ENCODE data around the gene SEMA4A. TPM values are rescaled to one million over a fixed set of nuclear protein-coding genes. Genes with fewer than 3 reads are reported as not detected.
A peak's percentile ranks its signal among the peaks of the same experiment; 100 is the strongest.

Gene SEMA4A
- total RNA-seq, 4 donors from 2014 or later: 3.1 to 8.2 (median 4.1) TPM; not detected in 1

DNA sequence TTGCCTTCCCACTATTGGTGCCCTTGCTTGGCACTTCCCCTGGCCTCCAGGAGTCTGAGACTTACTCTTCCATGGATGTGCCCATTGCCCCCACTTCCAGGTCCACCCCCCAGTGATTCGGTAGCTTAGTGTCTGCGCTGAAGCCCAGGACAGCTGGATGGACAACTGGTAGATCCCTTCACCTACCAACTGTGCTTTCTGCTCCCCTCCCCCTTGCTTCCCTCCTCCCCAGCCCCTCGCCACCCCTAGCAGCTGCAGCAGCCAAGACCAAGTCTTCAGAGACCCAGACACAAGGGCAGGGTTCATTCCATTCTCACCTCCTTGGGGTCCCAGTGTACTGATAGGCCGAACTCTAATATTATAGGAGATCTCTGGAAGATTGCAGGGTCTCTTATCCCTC is 31.9 kb upstream of the SEMA4A start:
- TF ChIP-seq POLR2A (IDR thresholded peaks at IDR 0.05): no peak
- TF ChIP-seq, protein P1, sequence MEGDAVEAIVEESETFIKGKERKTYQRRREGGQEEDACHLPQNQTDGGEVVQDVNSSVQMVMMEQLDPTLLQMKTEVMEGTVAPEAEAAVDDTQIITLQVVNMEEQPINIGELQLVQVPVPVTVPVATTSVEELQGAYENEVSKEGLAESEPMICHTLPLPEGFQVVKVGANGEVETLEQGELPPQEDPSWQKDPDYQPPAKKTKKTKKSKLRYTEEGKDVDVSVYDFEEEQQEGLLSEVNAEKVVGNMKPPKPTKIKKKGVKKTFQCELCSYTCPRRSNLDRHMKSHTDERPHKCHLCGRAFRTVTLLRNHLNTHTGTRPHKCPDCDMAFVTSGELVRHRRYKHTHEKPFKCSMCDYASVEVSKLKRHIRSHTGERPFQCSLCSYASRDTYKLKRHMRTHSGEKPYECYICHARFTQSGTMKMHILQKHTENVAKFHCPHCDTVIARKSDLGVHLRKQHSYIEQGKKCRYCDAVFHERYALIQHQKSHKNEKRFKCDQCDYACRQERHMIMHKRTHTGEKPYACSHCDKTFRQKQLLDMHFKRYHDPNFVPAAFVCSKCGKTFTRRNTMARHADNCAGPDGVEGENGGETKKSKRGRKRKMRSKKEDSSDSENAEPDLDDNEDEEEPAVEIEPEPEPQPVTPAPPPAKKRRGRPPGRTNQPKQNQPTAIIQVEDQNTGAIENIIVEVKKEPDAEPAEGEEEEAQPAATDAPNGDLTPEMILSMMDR (IDR thresholded peaks at IDR 0.05): no peak
- H3K4me3 ChIP-seq: peak overlapping the region; percentile 3 to 39
- intact Hi-C loops (cut with DNase I; ENCODE audit: low total_unique reads): no loop called here
- peak overlapping the region; percentile 97 to 99 for H3K27ac ChIP-seq
- H3K27me3 ChIP-seq: no peaks in the 10 kb centered on the region
- DNase-seq: peak in 1 of 2 donors; percentile 17
- no peaks in the 10 kb centered on the region for H3K36me3 ChIP-seq
- peaks cover 35 to 40% of the 10 kb centered on the region in 2 donors for H3K4me1 ChIP-seq
- H3K9me3 ChIP-seq: no peaks in the 10 kb centered on the region

DNA sequence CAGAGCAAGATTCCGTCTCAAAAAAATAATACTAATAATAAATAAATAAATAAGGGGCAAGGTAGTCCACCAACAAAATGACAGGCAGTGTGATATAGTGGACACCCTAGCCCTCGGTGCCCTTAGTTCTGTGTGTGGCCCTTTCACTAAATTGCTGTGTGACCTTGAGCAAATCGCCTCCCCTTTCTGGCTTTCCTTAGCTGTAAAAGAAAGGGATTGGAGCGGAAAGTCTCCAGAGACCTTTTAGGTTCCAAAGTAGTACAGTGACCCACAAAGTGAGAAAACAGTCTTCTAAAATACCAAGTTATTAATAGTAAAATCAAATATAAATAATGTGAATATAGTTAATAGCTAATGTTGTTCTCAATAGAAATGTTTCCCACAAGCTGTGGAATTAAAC is 31.3 kb upstream of the SEMA4A start:
- TF ChIP-seq POLR2A (IDR thresholded peaks at IDR 0.05): no peak
- TF ChIP-seq, protein P1 (IDR thresholded peaks at IDR 0.05): no peak
- intact Hi-C loops (cut with DNase I; ENCODE audit: low total_unique reads): no loop called here
- Histone ChIP-seq H3K4me1 (peaks cover 41 to 46% of the 10 kb centered on the region in 2 donors), H3K27me3 (no peaks in the 10 kb centered on the region), H3K36me3 (no peaks in the 10 kb centered on the region), H3K9me3 (no peaks in the 10 kb centered on the region), H3K4me3 (peak overlapping the region; percentile 29 to 39), H3K27ac (peak overlapping the region; percentile 97 to 99)
- DNase-seq: no peak

DNA sequence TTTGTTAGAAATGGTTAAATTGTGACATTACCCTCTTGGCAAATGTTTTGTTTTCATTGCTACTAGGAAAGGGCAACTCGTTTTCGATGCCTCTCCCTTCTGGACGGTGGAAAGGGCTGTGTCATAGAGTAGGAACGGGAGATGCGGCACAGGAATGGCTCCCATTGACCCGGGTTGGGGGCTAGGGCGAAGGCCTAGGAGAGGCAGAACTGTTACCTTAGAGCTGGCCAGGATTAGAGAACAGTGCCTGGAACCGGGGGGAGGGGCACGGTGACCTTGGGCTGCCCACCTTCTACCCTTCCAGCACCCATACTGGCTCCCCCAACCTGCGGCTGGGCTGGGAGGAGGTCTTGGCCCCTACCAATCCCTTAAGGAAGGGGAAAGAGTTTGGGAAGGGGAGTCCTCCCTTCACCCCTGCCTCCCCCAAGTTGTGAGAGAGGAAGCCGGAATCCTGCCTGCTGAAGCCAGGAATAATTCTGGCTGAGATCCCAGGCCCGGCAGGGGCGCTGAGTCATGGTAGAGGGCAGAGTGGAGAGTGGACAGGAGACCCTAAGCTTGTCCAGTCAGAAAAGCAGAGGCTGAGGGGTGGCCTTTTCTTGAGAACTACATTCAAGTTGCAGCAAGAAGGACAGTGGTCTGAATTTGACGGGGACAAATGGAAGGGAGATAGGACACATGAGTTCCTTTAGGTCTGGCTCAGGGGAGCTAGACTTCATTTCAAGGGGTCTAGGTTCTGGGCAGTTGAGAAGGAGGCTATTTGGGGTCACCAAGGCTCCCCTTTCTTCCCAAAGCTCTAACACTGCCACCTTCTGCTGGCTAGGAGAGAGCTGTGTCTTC is 30.6 kb upstream of the SEMA4A start:
- intact Hi-C loops (cut with DNase I; ENCODE audit: low total_unique reads): no loop called here
- Histone ChIP-seq H3K4me1 (peaks cover 42 to 45% of the 10 kb centered on the region in 2 donors), H3K4me3 (peak overlapping the region; percentile 29 to 39), H3K36me3 (no peaks in the 10 kb centered on the region), H3K27ac (peak overlapping the region; percentile 97 to 99), H3K27me3 (no peaks in the 10 kb centered on the region), H3K9me3 (no peaks in the 10 kb centered on the region)
- peak; percentile 92 to 94 for DNase-seq
- TF ChIP-seq, protein P1 (IDR thresholded peaks at IDR 0.05): no peak
- peak in 1 of 2 donors; percentile 40 for TF ChIP-seq POLR2A (IDR thresholded peaks at IDR 0.05)

DNA sequence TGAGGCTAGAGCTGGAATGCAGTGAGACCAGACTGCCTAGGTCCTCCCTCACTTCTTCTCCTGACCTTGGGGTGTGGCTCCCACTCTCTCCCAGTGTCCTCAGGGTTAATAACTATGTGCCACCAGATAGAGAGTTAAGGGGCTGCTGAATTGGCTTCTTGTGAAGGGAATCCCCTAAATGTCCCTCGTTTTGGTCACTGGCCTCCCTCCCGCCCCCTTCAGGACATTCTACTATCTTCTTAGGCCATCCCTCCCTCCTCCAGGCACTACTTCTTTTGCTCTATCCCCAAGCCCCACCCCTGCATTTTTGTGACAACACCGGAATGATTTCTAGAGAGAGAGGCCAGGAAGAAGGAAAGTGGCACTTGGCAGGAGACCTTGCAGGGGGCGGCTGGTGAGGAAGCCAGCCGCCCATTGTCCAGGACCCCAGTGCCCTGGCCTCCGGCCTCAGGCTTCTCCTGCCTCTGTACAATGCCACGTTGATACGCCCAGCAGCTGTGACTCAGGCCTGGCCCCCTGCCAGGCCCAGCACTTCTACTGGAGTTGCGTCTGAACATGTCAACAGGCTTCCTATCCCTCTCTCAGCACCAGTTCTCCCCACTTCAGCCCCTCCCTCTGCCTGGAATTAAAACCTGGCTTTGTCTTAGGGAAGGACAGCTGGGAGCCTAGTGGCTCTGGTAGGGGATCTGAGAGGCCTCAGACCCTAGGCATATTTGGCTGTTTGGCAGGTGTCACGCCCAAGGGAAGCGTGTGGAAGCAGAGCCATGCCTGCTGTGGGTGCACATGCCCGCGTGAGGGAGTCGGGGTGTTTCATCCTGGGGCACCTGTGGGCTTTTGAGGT is 29.8 kb upstream of the SEMA4A start:
- peak; percentile 97 for DNase-seq
- TF ChIP-seq, protein P1 (IDR thresholded peaks at IDR 0.05): peak; percentile 3 to 33 (median 17)
- TF ChIP-seq POLR2A (IDR thresholded peaks at IDR 0.05): peak; percentile 52 to 73
- no peaks in the 10 kb centered on the region for H3K36me3 ChIP-seq
- H3K27ac ChIP-seq: peak overlapping the region; percentile 97 to 99
- H3K27me3 ChIP-seq: no peaks in the 10 kb centered on the region
- H3K4me1 ChIP-seq: peaks cover 50 to 53% of the 10 kb centered on the region in 2 donors
- no peaks in the 10 kb centered on the region for H3K9me3 ChIP-seq
- peak overlapping the region; percentile 17 to 39 for H3K4me3 ChIP-seq
- intact Hi-C loops (cut with DNase I; ENCODE audit: low total_unique reads): no loop called here

Data from uterus (tissue), 4 donors.